HEK293 (cell line): ENCODE results near the gene NTF4.

Source experiments
- YY1 ChIP-seq: fragments of 450-650 bp; formaldehyde crosslinking; IDR thresholded peaks from 2 replicates; pipeline ENCODE4 v1.5.1; 2018; ENCODE audit warnings: missing biosample characterization, missing genetic modification characterization
- ZBTB21 ChIP-seq: fragments of 450-650 bp; formaldehyde crosslinking; IDR thresholded peaks from 2 replicates; pipeline ENCODE4 v1.5.1; 2017; ENCODE audit warnings: missing biosample characterization, missing genetic modification characterization
- ZBTB48 ChIP-seq: fragments of 450-650 bp; formaldehyde crosslinking; IDR thresholded peaks from 2 replicates; pipeline ENCODE4 v1.5.1; 2016; ENCODE audit warnings: missing biosample characterization, missing genetic modification characterization
- ZBTB8A ChIP-seq: fragments of 450-650 bp; formaldehyde crosslinking; IDR thresholded peaks from 2 replicates; pipeline ENCODE4 v1.5.1; 2016; ENCODE audit warnings: missing biosample characterization, missing genetic modification characterization
- ZNF48 ChIP-seq: fragments of 450-650 bp; formaldehyde crosslinking; IDR thresholded peaks from 2 replicates; pipeline ENCODE4 v1.5.1; 2016; ENCODE audit warnings: missing biosample characterization, missing genetic modification characterization
- TF ChIP-seq, protein P1 (sequence below): fragments of 450-650 bp; IDR thresholded peaks from 2 replicates; pipeline ENCODE4 v1.5.1; 2018; ENCODE audit warnings: missing biosample characterization, missing genetic modification characterization
- TF ChIP-seq, protein P2 (sequence below): fragments of 450-650 bp; formaldehyde crosslinking; IDR thresholded peaks from 2 replicates; pipeline ENCODE4 v1.5.1; 2017; ENCODE audit warnings: missing biosample characterization, missing genetic modification characterization
- TF ChIP-seq, protein P3 (sequence below): fragments of 450-650 bp; formaldehyde crosslinking; IDR thresholded peaks from 2 replicates; pipeline ENCODE4 v1.5.1; 2016; ENCODE audit warnings: missing biosample characterization, missing genetic modification characterization

DNA sequence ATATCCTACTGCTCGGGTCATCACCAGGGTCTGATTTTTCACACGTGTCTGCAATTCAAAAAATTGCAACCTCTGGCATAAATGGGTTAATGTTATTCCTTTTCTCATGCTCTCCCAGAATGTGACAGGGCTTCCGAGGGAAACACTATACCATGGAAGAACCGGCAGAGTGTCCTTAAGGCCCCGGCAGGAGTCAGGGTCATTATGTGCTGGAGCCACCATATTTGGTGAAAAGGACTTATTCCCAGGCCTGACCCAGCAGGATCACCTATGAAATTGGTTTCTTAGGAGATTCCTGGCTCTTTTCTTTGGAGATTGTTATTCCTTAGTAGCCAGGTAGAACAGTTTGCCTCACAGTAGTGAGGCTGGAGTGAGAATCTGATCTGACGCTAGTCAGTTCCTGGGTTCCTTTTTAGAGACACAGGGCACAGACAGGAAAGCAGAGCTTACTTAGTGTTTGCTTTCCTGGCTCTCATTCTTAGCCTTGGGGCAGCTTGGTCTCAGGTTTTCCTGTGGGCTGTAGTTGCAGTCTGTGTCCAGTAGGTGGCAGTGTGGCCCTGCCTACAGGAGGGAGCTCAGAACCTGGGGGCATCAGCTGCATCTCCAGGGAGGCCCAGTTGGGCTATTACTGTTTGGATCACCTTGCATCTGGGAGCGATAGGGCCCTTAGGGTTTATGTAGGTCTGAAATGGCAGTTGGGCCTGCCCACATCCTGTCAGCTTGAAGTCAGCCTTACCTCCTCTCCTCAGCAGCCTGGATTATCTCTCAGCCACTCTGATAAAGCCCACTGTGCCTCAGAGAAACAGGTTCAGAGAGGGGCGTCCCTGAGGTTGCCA, 33.1 kb upstream of the NTF4 start:
- TF ChIP-seq ZBTB21 (tag by site-specific recombination) (no peak), ZNF48 (no peak), ZBTB48 (tag by site-specific recombination) (no peak), YY1 (no peak), ZBTB8A (tag by site-specific recombination) (no peak)
- TF ChIP-seq, protein P1, sequence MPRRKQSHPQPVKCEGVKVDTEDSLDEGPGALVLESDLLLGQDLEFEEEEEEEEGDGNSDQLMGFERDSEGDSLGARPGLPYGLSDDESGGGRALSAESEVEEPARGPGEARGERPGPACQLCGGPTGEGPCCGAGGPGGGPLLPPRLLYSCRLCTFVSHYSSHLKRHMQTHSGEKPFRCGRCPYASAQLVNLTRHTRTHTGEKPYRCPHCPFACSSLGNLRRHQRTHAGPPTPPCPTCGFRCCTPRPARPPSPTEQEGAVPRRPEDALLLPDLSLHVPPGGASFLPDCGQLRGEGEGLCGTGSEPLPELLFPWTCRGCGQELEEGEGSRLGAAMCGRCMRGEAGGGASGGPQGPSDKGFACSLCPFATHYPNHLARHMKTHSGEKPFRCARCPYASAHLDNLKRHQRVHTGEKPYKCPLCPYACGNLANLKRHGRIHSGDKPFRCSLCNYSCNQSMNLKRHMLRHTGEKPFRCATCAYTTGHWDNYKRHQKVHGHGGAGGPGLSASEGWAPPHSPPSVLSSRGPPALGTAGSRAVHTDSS (tag by site-specific recombination) = no peak
- TF ChIP-seq, protein P2, sequence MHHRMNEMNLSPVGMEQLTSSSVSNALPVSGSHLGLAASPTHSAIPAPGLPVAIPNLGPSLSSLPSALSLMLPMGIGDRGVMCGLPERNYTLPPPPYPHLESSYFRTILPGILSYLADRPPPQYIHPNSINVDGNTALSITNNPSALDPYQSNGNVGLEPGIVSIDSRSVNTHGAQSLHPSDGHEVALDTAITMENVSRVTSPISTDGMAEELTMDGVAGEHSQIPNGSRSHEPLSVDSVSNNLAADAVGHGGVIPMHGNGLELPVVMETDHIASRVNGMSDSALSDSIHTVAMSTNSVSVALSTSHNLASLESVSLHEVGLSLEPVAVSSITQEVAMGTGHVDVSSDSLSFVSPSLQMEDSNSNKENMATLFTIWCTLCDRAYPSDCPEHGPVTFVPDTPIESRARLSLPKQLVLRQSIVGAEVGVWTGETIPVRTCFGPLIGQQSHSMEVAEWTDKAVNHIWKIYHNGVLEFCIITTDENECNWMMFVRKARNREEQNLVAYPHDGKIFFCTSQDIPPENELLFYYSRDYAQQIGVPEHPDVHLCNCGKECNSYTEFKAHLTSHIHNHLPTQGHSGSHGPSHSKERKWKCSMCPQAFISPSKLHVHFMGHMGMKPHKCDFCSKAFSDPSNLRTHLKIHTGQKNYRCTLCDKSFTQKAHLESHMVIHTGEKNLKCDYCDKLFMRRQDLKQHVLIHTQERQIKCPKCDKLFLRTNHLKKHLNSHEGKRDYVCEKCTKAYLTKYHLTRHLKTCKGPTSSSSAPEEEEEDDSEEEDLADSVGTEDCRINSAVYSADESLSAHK (tag by site-specific recombination) = no peak; the same call in 1 of the 2 replicates
- TF ChIP-seq, protein P3, sequence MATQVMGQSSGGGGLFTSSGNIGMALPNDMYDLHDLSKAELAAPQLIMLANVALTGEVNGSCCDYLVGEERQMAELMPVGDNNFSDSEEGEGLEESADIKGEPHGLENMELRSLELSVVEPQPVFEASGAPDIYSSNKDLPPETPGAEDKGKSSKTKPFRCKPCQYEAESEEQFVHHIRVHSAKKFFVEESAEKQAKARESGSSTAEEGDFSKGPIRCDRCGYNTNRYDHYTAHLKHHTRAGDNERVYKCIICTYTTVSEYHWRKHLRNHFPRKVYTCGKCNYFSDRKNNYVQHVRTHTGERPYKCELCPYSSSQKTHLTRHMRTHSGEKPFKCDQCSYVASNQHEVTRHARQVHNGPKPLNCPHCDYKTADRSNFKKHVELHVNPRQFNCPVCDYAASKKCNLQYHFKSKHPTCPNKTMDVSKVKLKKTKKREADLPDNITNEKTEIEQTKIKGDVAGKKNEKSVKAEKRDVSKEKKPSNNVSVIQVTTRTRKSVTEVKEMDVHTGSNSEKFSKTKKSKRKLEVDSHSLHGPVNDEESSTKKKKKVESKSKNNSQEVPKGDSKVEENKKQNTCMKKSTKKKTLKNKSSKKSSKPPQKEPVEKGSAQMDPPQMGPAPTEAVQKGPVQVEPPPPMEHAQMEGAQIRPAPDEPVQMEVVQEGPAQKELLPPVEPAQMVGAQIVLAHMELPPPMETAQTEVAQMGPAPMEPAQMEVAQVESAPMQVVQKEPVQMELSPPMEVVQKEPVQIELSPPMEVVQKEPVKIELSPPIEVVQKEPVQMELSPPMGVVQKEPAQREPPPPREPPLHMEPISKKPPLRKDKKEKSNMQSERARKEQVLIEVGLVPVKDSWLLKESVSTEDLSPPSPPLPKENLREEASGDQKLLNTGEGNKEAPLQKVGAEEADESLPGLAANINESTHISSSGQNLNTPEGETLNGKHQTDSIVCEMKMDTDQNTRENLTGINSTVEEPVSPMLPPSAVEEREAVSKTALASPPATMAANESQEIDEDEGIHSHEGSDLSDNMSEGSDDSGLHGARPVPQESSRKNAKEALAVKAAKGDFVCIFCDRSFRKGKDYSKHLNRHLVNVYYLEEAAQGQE (tag by site-specific recombination) = no peak
